HG03175 (cell line): ENCODE measurements around the gene MAGEE2.
"Not testable (repeated sequence)": the region's sequence is repeated elsewhere in the genome, so short reads cannot be mapped to it uniquely, and the experiment has no call there.

Source experiments
- ATAC-seq: cut with Tn5 transposase; IDR thresholded peaks from one replicate; pipeline ENCODE4 v1.9.1; 2021; ENCODE audit warnings: mild to moderate bottlenecking, moderate library complexity; ENCODE audit not compliant: unreplicated experiment

MAGEE2 gene

GRCh38 chrX:75784680-75785491 lies at the start of gene MAGEE2:
Gene MAGEE2, minus strand, starts transcription at chrX:75785254. Its CDS starts 203 bp downstream, at chrX:75785051.
- ATAC-seq = no peak

- ATAC-seq = no peak
Observed at GRCh38 chrX:75786290-75786689, 1.2 kb upstream of the MAGEE2 start.

- no peak for ATAC-seq
Observed at GRCh38 chrX:75781611-75782010, 3.4 kb downstream of the MAGEE2 start.

- not testable (repeated sequence) for ATAC-seq
Observed at GRCh38 chrX:75768063-75768462, 17.0 kb downstream of the MAGEE2 start.

- ATAC-seq = no peak
Observed at GRCh38 chrX:75748431-75748830, 36.6 kb downstream of the MAGEE2 start.

- peak; percentile 91 for ATAC-seq
Observed at GRCh38 chrX:75746891-75747639, 38.0 kb downstream of the MAGEE2 start.
